HCT116 (cell line): ENCODE measurements around the gene SERINC5. TPM values are rescaled to one million over a fixed set of nuclear protein-coding genes. Genes with fewer than 3 reads are reported as not detected.

Experiments
- ATAC-seq: fragments of 200-7000 bp; cut with Tn5 transposase; 2 replicates; pipeline ENCODE4 v1.9.1; 2020; ENCODE audit warnings: mild to moderate bottlenecking, moderate library complexity
- BruUV-seq: library from RNA; stranded (reverse); fragments of 400-500 nt; replicated peaks from 2 replicates; lab custom pipeline; 2021; lab: Mats Ljungman, UMichigan
- CTCF ChIA-PET: fragments of 300-600 bp; sonication (Branson Sonifier 250); formaldehyde crosslinking; loops from one replicate; lab custom pipeline; 2021; ENCODE audit warnings: antibody characterized with exemption; lab: Charles Lee
- POLR2A ChIA-PET: fragments of 300-600, 350-600 bp; sonication (Branson Sonifier 250); formaldehyde crosslinking; loops from one replicate; lab custom pipeline; 2021; ENCODE audit warnings: antibody characterized with exemption; lab: Charles Lee
- RAD21 ChIA-PET, 2 experiments: fragments of 300-600 bp; sonication (Branson Sonifier 250); formaldehyde crosslinking; loops; one replicate each; lab custom pipeline; 2023; ENCODE audit warnings: low total read pairs in 2 of 2; ENCODE audit not compliant: uncharacterized antibody in 2 of 2, unreplicated experiment in 2 of 2, low non-redundant PET in 1 of 2; lab: Charles Lee
- DNase-seq: peaks from one replicate; pipeline ENCODE4 v3.0.0-alpha.2; 2010; ENCODE audit warnings: low read depth, low spot score
- H2AFZ ChIP-seq: fragments of 200-600 bp; shearing (Covaris generic), sonication (generic); 2 replicates; pipeline ENCODE4 v1.6.1; 2017; ENCODE audit warnings: low read depth, mixed run types, mixed read lengths, antibody characterized with exemption, low read length; ENCODE audit not compliant: poor library complexity, severe bottlenecking
- H3K27ac ChIP-seq: 2 replicates; pipeline ENCODE4 v1.5.1; 2012; ENCODE audit warnings: low read depth, low read length
- H3K27me3 ChIP-seq: fragments of 200-600 bp; sonication (generic); 2 replicates; pipeline ENCODE4 v1.6.1; 2016; ENCODE audit warnings: mixed run types, low read length, mixed read lengths; ENCODE audit not compliant: insufficient read depth
- H3K36me3 ChIP-seq, 2 experiments: fragments of 200-500 bp in 1 of 2; fragments of 200-600 bp in 1 of 2; sonication (Bioruptor generic) in 1 of 2; sonication (generic) in 1 of 2; 2 replicates each; pipeline versions ENCODE4 v1.5.1 to v1.6.1; 2014 to 2016; ENCODE audit warnings: low read length in 2 of 2, inconsistent platforms in 1 of 2, mixed read lengths in 1 of 2, mixed run types in 1 of 2; ENCODE audit not compliant: insufficient read depth in 2 of 2, control insufficient read depth in 1 of 2
- H3K4me1 ChIP-seq, 2 experiments: fragments of 200-600 bp in 1 of 2; sonication (generic) in 1 of 2; 2 replicates each; pipeline versions ENCODE4 v1.5.1 to v1.6.1; 2012 to 2017; ENCODE audit warnings: low read length in 2 of 2, inconsistent platforms in 1 of 2, mild to moderate bottlenecking in 1 of 2, mixed read lengths in 1 of 2, mixed run types in 1 of 2, moderate library complexity in 1 of 2; ENCODE audit not compliant: insufficient read depth in 2 of 2, control insufficient read depth in 1 of 2
- H3K4me2 ChIP-seq: fragments of 200-600 bp; sonication (generic); 2 replicates; pipeline ENCODE4 v1.6.1; 2017; ENCODE audit warnings: mixed run types, low read length, mixed read lengths
- H3K4me3 ChIP-seq, 2 experiments: fragments of 200-600 bp in 1 of 2; sonication (generic) in 1 of 2; replicated peaks in 1 of 2; 2 replicates each; pipeline ENCODE4 v1.5.1; 2011 to 2016; ENCODE audit warnings: low read length in 2 of 2, control low read depth in 1 of 2, low read depth in 1 of 2, mild to moderate bottlenecking in 1 of 2, mixed read lengths in 1 of 2, mixed run types in 1 of 2
- H3K79me2 ChIP-seq: fragments of 200-600 bp; sonication (generic); 2 replicates; pipeline ENCODE4 v1.6.1; 2017; ENCODE audit warnings: mild to moderate bottlenecking, mixed run types, low read length, moderate library complexity, mixed read lengths; ENCODE audit not compliant: insufficient read depth
- H3K9ac ChIP-seq: fragments of 200-600 bp; sonication (generic); 2 replicates; pipeline ENCODE4 v1.6.1; 2016; ENCODE audit warnings: low read length, mixed read lengths
- H3K9me2 ChIP-seq: fragments of 200-600 bp; sonication (generic), shearing (Covaris generic); 2 replicates; pipeline ENCODE4 v1.6.1; 2017; ENCODE audit warnings: mixed run types, mild to moderate bottlenecking, moderate library complexity; ENCODE audit not compliant: insufficient read depth
- H3K9me3 ChIP-seq, 2 experiments: fragments of 200-500 bp in 1 of 2; fragments of 200-600 bp in 1 of 2; sonication (Bioruptor generic) in 1 of 2; sonication (generic) in 1 of 2; 2 replicates each; pipeline ENCODE4 v1.6.1; 2014 to 2017; ENCODE audit warnings: low read length in 2 of 2, mixed read lengths in 2 of 2, inconsistent platforms in 1 of 2, low read depth in 1 of 2, mild to moderate bottlenecking in 1 of 2, mixed run types in 1 of 2, moderate library complexity in 1 of 2; ENCODE audit not compliant: control insufficient read depth in 1 of 2, insufficient read depth in 1 of 2
- H4K20me1 ChIP-seq: fragments of 200-600 bp; sonication (generic), shearing (Covaris generic); 2 replicates; pipeline ENCODE4 v1.6.1; 2017; ENCODE audit warnings: mixed run types, mild to moderate bottlenecking, moderate library complexity; ENCODE audit not compliant: insufficient read depth
- CBX3 ChIP-seq: IDR thresholded peaks from 2 replicates; pipeline ENCODE4 v1.6.1; 2012; ENCODE audit warnings: low read depth
- ELF1 ChIP-seq: IDR thresholded peaks from 2 replicates; pipeline ENCODE4 v1.6.1; 2012; ENCODE audit warnings: low read depth, borderline replicate concordance
- EZH2 ChIP-seq: fragments of 200-600 bp; sonication (generic); IDR thresholded peaks from 2 replicates; pipeline ENCODE4 v1.6.1; 2017; ENCODE audit warnings: antibody characterized with exemption, mixed run types
- EZH2phosphoT487 ChIP-seq: fragments of 200-600 bp; IDR thresholded peaks from 2 replicates; pipeline ENCODE4 v1.6.1; 2018; ENCODE audit warnings: antibody characterized with exemption, borderline replicate concordance
- JUND ChIP-seq: IDR thresholded peaks from 2 replicates; pipeline ENCODE4 v1.6.1; 2012
- RAD21 ChIP-seq: IDR thresholded peaks from 2 replicates; pipeline ENCODE4 v1.6.1; 2012; ENCODE audit warnings: low read depth, mild to moderate bottlenecking
- REST ChIP-seq: IDR thresholded peaks from 2 replicates; pipeline ENCODE4 v1.6.1; 2012; ENCODE audit warnings: low read depth
- SIN3A ChIP-seq: IDR thresholded peaks from 2 replicates; pipeline ENCODE4 v1.6.1; 2012; ENCODE audit warnings: low read depth
- SRF ChIP-seq: IDR thresholded peaks from 2 replicates; pipeline ENCODE4 v1.6.1; 2012; ENCODE audit warnings: low read depth
- TCF7L2 ChIP-seq: IDR thresholded peaks from 2 replicates; pipeline ENCODE4 v1.7.0; 2011; ENCODE audit warnings: borderline replicate concordance, inconsistent platforms; ENCODE audit not compliant: insufficient read depth, insufficient read length; ENCODE audit errors: extremely low read depth
- YY1 ChIP-seq: IDR thresholded peaks from 2 replicates; pipeline ENCODE4 v1.6.1; 2011; ENCODE audit warnings: low read length, low read depth, moderate library complexity, mild to moderate bottlenecking; ENCODE audit not compliant: insufficient replicate concordance; ENCODE audit errors: extremely low read depth
- ZFX ChIP-seq: fragments of 450-650 bp; IDR thresholded peaks from 2 replicates; pipeline ENCODE4 v1.6.1; 2017
- ZNF274 ChIP-seq: fragments of 200-500 bp; sonication (Bioruptor generic); IDR thresholded peaks from 2 replicates; pipeline ENCODE4 v1.6.1; 2014; ENCODE audit warnings: mild to moderate bottlenecking, low read depth, low read length, inconsistent platforms
- intact Hi-C: fragments of 100-400 bp; cut with micrococcal nuclease; formaldehyde crosslinking; loops from 2 replicates; pipeline ENCODE4 v1.10.0; 2022
- total RNA-seq: library from RNA; stranded (reverse); gene quantifications from one replicate; pipeline ENCODE4 v1.2.1, GENCODE V29; 2021; ENCODE audit not compliant: unreplicated experiment

Gene SERINC5
- total RNA-seq, 1 experiment from 2014 or later = 39.3 TPM

- Histone ChIP-seq H4K20me1 (no peaks in the 10 kb centered on the region), H3K9me2 (no peaks in the 10 kb centered on the region), H3K27me3 (no peaks in the 10 kb centered on the region), H3K9ac (no peak overlapping the region), H3K27ac (no peak overlapping the region), H3K36me3 (no peaks in the 10 kb centered on the region), H3K4me2 (no peak overlapping the region), H2AFZ (no peak overlapping the region), H3K9me3 (no peaks in the 10 kb centered on the region; a peak in 1 of 4 replicates), H3K4me1 (peaks cover 6 to 14% of the 10 kb centered on the region in 2 experiments; a peak in 2 of 4 replicates), H3K4me3 (no peak overlapping the region), H3K79me2 (no peaks in the 10 kb centered on the region)
- intact Hi-C loops = no loop called here
- no peak for ATAC-seq
- no peak for TF ChIP-seq CBX3
- no peak for TF ChIP-seq ELF1
- TF ChIP-seq TCF7L2 = no peak
- TF ChIP-seq JUND = no peak
- TF ChIP-seq YY1 = no peak
- no peak for TF ChIP-seq REST
- no peak for TF ChIP-seq ZNF274
- TF ChIP-seq RAD21 = no peak
- TF ChIP-seq EZH2 = no peak
- no peak for TF ChIP-seq EZH2phosphoT487
- TF ChIP-seq SRF = no peak
- no peak for TF ChIP-seq ZFX
- TF ChIP-seq SIN3A = no peak
- ChIA-PET POLR2A (no interaction called here), RAD21 (no interaction called here), CTCF (no interaction called here)
- no TSS peak for BruUV-seq
- DNase-seq = no peak
Observed at GRCh38 chr5:80128141-80128540, 127.7 kb downstream of the SERINC5 start.
